Ovary (tissue), 9 donors: ENCODE measurements around the gene LYRM4. TPM values are rescaled to one million over a fixed set of nuclear protein-coding genes. Genes with fewer than 3 reads are reported as not detected.

Experiments
- DNase-seq, 5 donors: peaks; one replicate each; pipeline ENCODE4 v3.0.0-alpha.2; 2019 to 2020
- H3K27ac ChIP-seq, 2 donors: fragments of 200-600 bp; one replicate each; pipeline versions ENCODE4 v1.5.1 to v1.8.0; 2019 to 2022
- H3K27me3 ChIP-seq: fragments of 200-600 bp; one replicate; pipeline ENCODE4 v1.8.0; 2022
- H3K36me3 ChIP-seq: fragments of 200-600 bp; sonication (generic); one replicate; pipeline ENCODE4 v1.5.1; 2019
- H3K4me1 ChIP-seq: one replicate; pipeline ENCODE4 v1.8.1; 2013; ENCODE audit warnings: mild to moderate bottlenecking, moderate library complexity; ENCODE audit not compliant: insufficient read depth
- H3K4me3 ChIP-seq: fragments of 200-600 bp; sonication (generic); one replicate; pipeline ENCODE4 v1.5.1; 2017
- H3K9me3 ChIP-seq, 2 donors: fragments of 200-600 bp in 1 of 2; sonication (generic) in 1 of 2; one replicate each; pipeline versions ENCODE4 v1.5.1 to v1.8.1; 2013 to 2019; ENCODE audit warnings: mild to moderate bottlenecking in 1 of 2, moderate library complexity in 1 of 2
- CTCF ChIP-seq, 3 donors: fragments of 450-650 bp in 2 of 3; fragments of 200-600 bp in 1 of 3; IDR thresholded peaks; one replicate each; pipeline versions ENCODE4 v1.5.1 to v1.8.0; 2016 to 2022; ENCODE audit warnings: antibody characterized with exemption in 3 of 3, mild to moderate bottlenecking in 1 of 3
- EP300 ChIP-seq: sonication (generic); formaldehyde crosslinking; IDR thresholded peaks from one replicate; pipeline ENCODE4 v1.6.1; 2017; ENCODE audit warnings: antibody characterized with exemption
- POLR2A ChIP-seq: fragments of 450-650 bp; IDR thresholded peaks from one replicate; pipeline ENCODE4 v1.6.1; 2017; ENCODE audit warnings: antibody characterized with exemption, mild to moderate bottlenecking, moderate library complexity
- WGBS, 3 donors: extraction: QIAGEN DNeasy Blood & Tissue Kit in 1 of 3; methylation state at CpG; one replicate each; pipeline versions ENCODE4 v1.1.5 to v1.1.7; 2013 to 2017; 5-methylcytosine and 5-hydroxymethylcytosine counted together
- intact Hi-C, 4 donors: fragments of 100-400 bp; cut with DNase I; formaldehyde crosslinking; loops; one replicate each; pipeline versions ENCODE4 v1.11.0 to v1.15.1; 2022 to 2023
- polyA plus RNA-seq, 2 donors: library from polyadenylated mRNA; stranded (reverse); fragments of 200-250 nt in 1 of 2; fragments of 350-450 nt in 1 of 2; fragmentation: Illumina TruSeq in 1 of 2; extraction: RNeasy Lipid Tissue Mini Kit (QIAGEN cat#74804) in 1 of 2; gene quantifications; one replicate each; pipeline ENCODE4 v1.2.3, GENCODE V29; 2013 to 2014
- total RNA-seq, 7 donors: library from RNA; depleted of rRNA in 2 of 7; stranded (reverse); fragments of >200 nt in 2 of 7; fragmentation: NEBNext Ultra II Directional in 3 of 7; extraction: Animal tissue kit (Norgen Biotek cat#: 25700) in 3 of 7; gene quantifications; one replicate each; pipeline versions ENCODE4 v1.1.0 to v1.2.4, GENCODE V29; 2016 to 2023
- donor health status: DM: no; HTN: no; CAD: no; lungs with moderate emphysema.
- donor health status: DM: no; HTN: no; CAD: no.
- donor health status: Bipolar disorder and iron deficiency.
- donor health status: DM: yes; HTN: yes; CAD: no.
- donor health status: DM: no; HTN: no; CAD: no.
- donor health status: DM: yes; HTN: yes; CAD: no.

The LYRM4 gene
- total and polyA plus RNA-seq, 9 donors: 28.0 to 38.2 (median 33.6) TPM

- H3K4me3 ChIP-seq: peak overlapping the region; percentile 89
- WGBS, 3 donors: 75 to 80% (median 78%) methylated on average over 3 of the region's 3 CpGs
These were observed 1.3 kb downstream of the LYRM4 start for GRCh38 chr6:5259428-5259827.

GRCh38 chr6:5257400-5257799 lies 3.4 kb downstream of the LYRM4 start:
- Histone ChIP-seq H3K27me3 (no peaks in the 10 kb centered on the region), H3K4me3 (no peak overlapping the region), H3K36me3 (no peaks in the 10 kb centered on the region), H3K9me3 (no peaks in the 10 kb centered on the region), H3K4me1 (peaks cover 5% of the 10 kb centered on the region), H3K27ac (no peak overlapping the region)
- DNase-seq: no peak
- WGBS, 3 donors: 96 to 98% (median 97%) methylated on average over 8 of the region's 8 CpGs
- intact Hi-C loops: no loop called here
- TF ChIP-seq CTCF (IDR thresholded peaks at IDR 0.05) (no peak), POLR2A (no peak), EP300 (no peak)

More at GRCh38 chr6:5259428-5259827, 1.3 kb downstream of the LYRM4 start:
- Histone ChIP-seq H3K9me3 (no peaks in the 10 kb centered on the region), H3K4me1 (peaks cover 5% of the 10 kb centered on the region), H3K27ac (no peak overlapping the region), H3K27me3 (no peaks in the 10 kb centered on the region), H3K36me3 (no peaks in the 10 kb centered on the region)
- DNase-seq: no peak
- no peak for TF ChIP-seq CTCF (IDR thresholded peaks at IDR 0.05)
- TF ChIP-seq POLR2A: no peak
- no peak for TF ChIP-seq EP300
- intact Hi-C loops: no loop called here

GRCh38 chr6:5256952-5257351 lies 3.8 kb downstream of the LYRM4 start:
- 82 to 84% (median 83%) methylated on average over 3 of the region's 3 CpGs for WGBS, 3 donors
- Histone ChIP-seq H3K4me1 (peaks cover 2% of the 10 kb centered on the region), H3K9me3 (no peaks in the 10 kb centered on the region), H3K36me3 (no peaks in the 10 kb centered on the region), H3K27me3 (no peaks in the 10 kb centered on the region), H3K27ac (no peak overlapping the region), H3K4me3 (no peak overlapping the region)
- intact Hi-C loops: no loop called here
- no peak for TF ChIP-seq POLR2A
- TF ChIP-seq EP300: no peak
- TF ChIP-seq CTCF (IDR thresholded peaks at IDR 0.05): no peak
- DNase-seq: no peak

GRCh38 chr6:5250911-5251310 lies 9.8 kb downstream of the LYRM4 start:
- Histone ChIP-seq H3K36me3 (no peaks in the 10 kb centered on the region), H3K4me3 (no peak overlapping the region), H3K4me1 (no peaks in the 10 kb centered on the region), H3K27me3 (no peaks in the 10 kb centered on the region), H3K27ac (no peak overlapping the region), H3K9me3 (no peaks in the 10 kb centered on the region)
- 60 to 65% (median 61%) methylated on average over 4 of the region's 4 CpGs for WGBS, 3 donors
- DNase-seq: no peak
- TF ChIP-seq EP300: no peak
- no peak for TF ChIP-seq CTCF (IDR thresholded peaks at IDR 0.05)
- TF ChIP-seq POLR2A: no peak
- intact Hi-C loops: no loop called here
